HepG2 (cell line): ENCODE results near the gene PRKCZ. TPM values are rescaled to one million over a fixed set of nuclear protein-coding genes. Genes with fewer than 3 reads are reported as not detected.

Source experiments
- BRCA1 ChIP-seq: sonication (generic); formaldehyde crosslinking; IDR thresholded peaks from 2 replicates; pipeline ENCODE4 v1.4.0; 2020; ENCODE audit warnings: missing genetic modification reagents
- GABPA ChIP-seq, 2 experiments: IDR thresholded peaks; 2 replicates each; pipeline ENCODE4 v1.6.1; 2011 to 2016; ENCODE audit warnings: low read depth in 2 of 2, low read length in 1 of 2, missing biosample characterization in 1 of 2, missing genetic modification characterization in 1 of 2
- GABPB1 ChIP-seq: IDR thresholded peaks from 2 replicates; pipeline ENCODE4 v1.6.1; 2016; ENCODE audit warnings: mild to moderate bottlenecking, missing genetic modification reagents, moderate library complexity, missing compliant biosample characterization
- GATAD2A ChIP-seq: IDR thresholded peaks from 2 replicates; pipeline ENCODE4 v1.6.1; 2016
- NCOR1 ChIP-seq: fragments of 200-600 bp; sonication (generic); IDR thresholded peaks from 2 replicates; pipeline ENCODE4 v1.7.0; 2017; ENCODE audit warnings: antibody characterized with exemption, low read length, borderline replicate concordance
- NFE2L2 ChIP-seq: fragments of 150-350 bp; IDR thresholded peaks from 2 replicates; pipeline ENCODE4 v1.6.1; 2014; ENCODE audit warnings: low read length
- NR2F1 ChIP-seq, 2 experiments: fragments of 450-650 bp in 1 of 2; formaldehyde crosslinking in 1 of 2; IDR thresholded peaks; 2 replicates each; pipeline versions ENCODE4 v1.5.0 to v1.6.1; 2016 to 2020; ENCODE audit warnings: mild to moderate bottlenecking in 1 of 2, missing compliant biosample characterization in 1 of 2, missing genetic modification reagents in 1 of 2, moderate library complexity in 1 of 2
- PAWR ChIP-seq: sonication (generic); formaldehyde crosslinking; IDR thresholded peaks from 2 replicates; pipeline ENCODE4 v1.4.0; 2020; ENCODE audit warnings: missing genetic modification reagents, mild to moderate bottlenecking, borderline replicate concordance
- PHF21A ChIP-seq: sonication (generic); formaldehyde crosslinking; IDR thresholded peaks from 2 replicates; pipeline ENCODE4 v1.5.0; 2020; ENCODE audit warnings: mild to moderate bottlenecking, missing genetic modification reagents
- SAP130 ChIP-seq: IDR thresholded peaks from 2 replicates; pipeline ENCODE4 v1.6.1; 2016; ENCODE audit warnings: low read depth
- ZBTB8A ChIP-seq: sonication (generic); formaldehyde crosslinking; IDR thresholded peaks from 2 replicates; pipeline ENCODE4 v1.4.0; 2020; ENCODE audit warnings: mild to moderate bottlenecking, low read depth, missing genetic modification reagents, borderline replicate concordance
- ZNF180 ChIP-seq: sonication (generic); formaldehyde crosslinking; IDR thresholded peaks from 2 replicates; pipeline ENCODE4 v1.4.0; 2020; ENCODE audit warnings: low read depth, missing genetic modification reagents, borderline replicate concordance
- ZNF547 ChIP-seq: sonication (generic); formaldehyde crosslinking; IDR thresholded peaks from 2 replicates; pipeline ENCODE4 v1.5.1; 2020; ENCODE audit warnings: mild to moderate bottlenecking, missing genetic modification reagents
- ZNF616 ChIP-seq: sonication (generic); formaldehyde crosslinking; IDR thresholded peaks from 2 replicates; pipeline ENCODE4 v1.5.0; 2020; ENCODE audit warnings: low read depth, mild to moderate bottlenecking, missing genetic modification reagents
- ZNF878 ChIP-seq: sonication (generic); formaldehyde crosslinking; IDR thresholded peaks from 2 replicates; pipeline ENCODE4 v1.8.1; 2023; ENCODE audit warnings: mild to moderate bottlenecking, missing genetic modification reagents, moderate library complexity
- polyA plus RNA-seq, 8 experiments: library from polyadenylated mRNA; depleted of rRNA in 3 of 8; stranded (reverse) in 7 of 8; unstranded in 1 of 8; fragments of >200 nt; fragmentation: Illumina TruSeq in 4 of 8; extraction: Trizol in 4 of 8; gene quantifications; 2 replicates each; pipeline versions ENCODE4 v1.2.1 to v1.2.3, GENCODE V29; 2011 to 2016; ENCODE audit warnings: low read depth in 4 of 8, missing spikeins in 1 of 8, mixed read lengths in 1 of 8; ENCODE audit not compliant: insufficient read depth in 1 of 8
- total RNA-seq, 5 experiments: library from RNA; depleted of rRNA; stranded (reverse); fragments of >200 nt; fragmentation: Illumina TruSeq; extraction: Trizol; gene quantifications; 2 replicates each; pipeline ENCODE4 v1.2.3, GENCODE V29; 2016; ENCODE audit warnings: low read depth in 1 of 5
- TF ChIP-seq, protein P1 (sequence below): sonication (generic); formaldehyde crosslinking; IDR thresholded peaks from 2 replicates; pipeline ENCODE4 v1.4.0; 2020; ENCODE audit warnings: missing genetic modification reagents
- TF ChIP-seq, protein P2 (sequence below): fragments of 450-650 bp; IDR thresholded peaks from 2 replicates; pipeline ENCODE4 v1.6.1; 2017
- TF ChIP-seq, protein P3 (sequence below): sonication (generic); formaldehyde crosslinking; IDR thresholded peaks from 2 replicates; pipeline ENCODE4 v1.4.0; 2020; ENCODE audit warnings: mild to moderate bottlenecking, missing genetic modification reagents
- TF ChIP-seq, protein P4 (sequence below): sonication (generic); formaldehyde crosslinking; IDR thresholded peaks from 2 replicates; pipeline ENCODE4 v1.5.0; 2020; ENCODE audit warnings: mild to moderate bottlenecking, missing genetic modification reagents, moderate library complexity
- TF ChIP-seq, protein P5 (sequence below): sonication (generic); formaldehyde crosslinking; IDR thresholded peaks from 2 replicates; pipeline ENCODE4 v1.4.0; 2020; ENCODE audit warnings: missing genetic modification reagents, borderline replicate concordance

PRKCZ gene
- total and polyA plus RNA-seq, 2 of the 13 experiments (the other 11 are each of a cell fraction or from before 2014, with no cell fraction given) = 34.7 to 85.2 TPM

DNA sequence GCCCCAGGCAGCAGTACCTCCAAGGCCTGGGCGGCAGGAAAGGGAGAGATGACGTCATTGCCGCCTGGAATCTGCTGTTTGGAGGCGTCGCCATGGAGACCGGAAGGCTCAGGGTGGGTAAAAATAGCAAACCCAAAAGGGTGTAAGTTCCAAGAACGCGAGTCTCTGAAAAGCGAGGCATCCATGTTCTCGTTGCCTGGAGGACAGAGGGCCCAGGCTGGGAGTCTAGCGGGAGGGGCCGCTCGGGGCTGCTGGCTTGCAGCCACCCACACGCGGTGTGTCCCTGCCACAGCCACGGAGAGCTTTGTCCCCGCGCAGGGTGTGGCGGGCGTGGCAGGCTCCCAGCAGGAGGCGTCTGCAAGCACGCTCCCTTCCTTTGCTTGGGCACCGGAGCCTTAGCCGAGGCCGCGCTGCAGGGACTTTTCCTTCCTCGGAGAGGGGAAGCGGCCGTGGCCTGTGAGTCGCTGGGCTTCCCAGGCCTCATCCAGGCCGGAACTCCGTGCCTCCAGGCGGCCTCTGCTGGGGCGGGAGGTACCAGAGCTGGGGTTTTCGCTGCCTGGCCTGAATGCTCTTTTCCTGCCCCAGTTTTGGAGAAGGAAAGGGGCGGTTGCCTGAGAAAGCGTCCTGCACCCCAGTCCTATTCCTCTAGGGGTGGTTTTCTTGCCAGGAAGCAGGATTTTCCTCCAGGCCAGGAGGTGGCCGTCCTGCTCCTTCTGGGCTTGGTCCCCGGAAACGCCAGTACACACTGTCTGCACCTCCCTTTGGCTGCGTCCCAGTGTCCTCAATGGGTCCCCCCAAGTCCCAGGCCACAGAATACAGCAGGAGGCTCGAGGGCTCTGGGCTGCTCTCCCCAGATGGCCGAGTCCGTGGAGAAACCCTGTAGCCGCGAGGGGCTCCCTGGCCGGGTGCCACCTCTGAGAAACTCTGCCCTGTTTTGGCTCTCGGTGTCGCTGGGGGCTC is 162.6 kb downstream of the PRKCZ start (continued):
- TF ChIP-seq, protein P1, sequence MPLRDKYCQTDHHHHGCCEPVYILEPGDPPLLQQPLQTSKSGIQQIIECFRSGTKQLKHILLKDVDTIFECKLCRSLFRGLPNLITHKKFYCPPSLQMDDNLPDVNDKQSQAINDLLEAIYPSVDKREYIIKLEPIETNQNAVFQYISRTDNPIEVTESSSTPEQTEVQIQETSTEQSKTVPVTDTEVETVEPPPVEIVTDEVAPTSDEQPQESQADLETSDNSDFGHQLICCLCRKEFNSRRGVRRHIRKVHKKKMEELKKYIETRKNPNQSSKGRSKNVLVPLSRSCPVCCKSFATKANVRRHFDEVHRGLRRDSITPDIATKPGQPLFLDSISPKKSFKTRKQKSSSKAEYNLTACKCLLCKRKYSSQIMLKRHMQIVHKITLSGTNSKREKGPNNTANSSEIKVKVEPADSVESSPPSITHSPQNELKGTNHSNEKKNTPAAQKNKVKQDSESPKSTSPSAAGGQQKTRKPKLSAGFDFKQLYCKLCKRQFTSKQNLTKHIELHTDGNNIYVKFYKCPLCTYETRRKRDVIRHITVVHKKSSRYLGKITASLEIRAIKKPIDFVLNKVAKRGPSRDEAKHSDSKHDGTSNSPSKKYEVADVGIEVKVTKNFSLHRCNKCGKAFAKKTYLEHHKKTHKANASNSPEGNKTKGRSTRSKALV (CRISPR knock-in tag) = no peak
- TF ChIP-seq ZNF547 (CRISPR knock-in tag) = no peak
- TF ChIP-seq PAWR (CRISPR knock-in tag) = no peak
- peak; percentile 23; the same call in 1 of the 2 replicates for TF ChIP-seq SAP130 (CRISPR knock-in tag)
- no peak for TF ChIP-seq BRCA1 (CRISPR knock-in tag)
- peak; percentile 31; the same call in 1 of the 2 replicates for TF ChIP-seq GABPB1 (CRISPR knock-in tag)
- TF ChIP-seq NR2F1 (CRISPR knock-in tag; IDR thresholded peaks at IDR 0.05) = no peak
- TF ChIP-seq ZBTB8A (CRISPR knock-in tag) = no peak
- no peak for TF ChIP-seq ZNF616 (CRISPR knock-in tag)
- TF ChIP-seq NFE2L2 = no peak
- TF ChIP-seq, protein P2, sequence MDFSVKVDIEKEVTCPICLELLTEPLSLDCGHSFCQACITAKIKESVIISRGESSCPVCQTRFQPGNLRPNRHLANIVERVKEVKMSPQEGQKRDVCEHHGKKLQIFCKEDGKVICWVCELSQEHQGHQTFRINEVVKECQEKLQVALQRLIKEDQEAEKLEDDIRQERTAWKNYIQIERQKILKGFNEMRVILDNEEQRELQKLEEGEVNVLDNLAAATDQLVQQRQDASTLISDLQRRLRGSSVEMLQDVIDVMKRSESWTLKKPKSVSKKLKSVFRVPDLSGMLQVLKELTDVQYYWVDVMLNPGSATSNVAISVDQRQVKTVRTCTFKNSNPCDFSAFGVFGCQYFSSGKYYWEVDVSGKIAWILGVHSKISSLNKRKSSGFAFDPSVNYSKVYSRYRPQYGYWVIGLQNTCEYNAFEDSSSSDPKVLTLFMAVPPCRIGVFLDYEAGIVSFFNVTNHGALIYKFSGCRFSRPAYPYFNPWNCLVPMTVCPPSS = no peak
- no peak for TF ChIP-seq ZNF180 (CRISPR knock-in tag)
- TF ChIP-seq ZNF878 (CRISPR knock-in tag) = no peak
- no peak for TF ChIP-seq GABPA (IDR thresholded peaks at IDR 0.05; ENCODE audit: low read depth, low read length)
- 0 out of 2 replicates have a peak, but pooled peaks have one; percentile 14 for TF ChIP-seq GABPA (CRISPR knock-in tag; IDR thresholded peaks at IDR 0.05; ENCODE audit: low read depth)
- TF ChIP-seq, protein P3, sequence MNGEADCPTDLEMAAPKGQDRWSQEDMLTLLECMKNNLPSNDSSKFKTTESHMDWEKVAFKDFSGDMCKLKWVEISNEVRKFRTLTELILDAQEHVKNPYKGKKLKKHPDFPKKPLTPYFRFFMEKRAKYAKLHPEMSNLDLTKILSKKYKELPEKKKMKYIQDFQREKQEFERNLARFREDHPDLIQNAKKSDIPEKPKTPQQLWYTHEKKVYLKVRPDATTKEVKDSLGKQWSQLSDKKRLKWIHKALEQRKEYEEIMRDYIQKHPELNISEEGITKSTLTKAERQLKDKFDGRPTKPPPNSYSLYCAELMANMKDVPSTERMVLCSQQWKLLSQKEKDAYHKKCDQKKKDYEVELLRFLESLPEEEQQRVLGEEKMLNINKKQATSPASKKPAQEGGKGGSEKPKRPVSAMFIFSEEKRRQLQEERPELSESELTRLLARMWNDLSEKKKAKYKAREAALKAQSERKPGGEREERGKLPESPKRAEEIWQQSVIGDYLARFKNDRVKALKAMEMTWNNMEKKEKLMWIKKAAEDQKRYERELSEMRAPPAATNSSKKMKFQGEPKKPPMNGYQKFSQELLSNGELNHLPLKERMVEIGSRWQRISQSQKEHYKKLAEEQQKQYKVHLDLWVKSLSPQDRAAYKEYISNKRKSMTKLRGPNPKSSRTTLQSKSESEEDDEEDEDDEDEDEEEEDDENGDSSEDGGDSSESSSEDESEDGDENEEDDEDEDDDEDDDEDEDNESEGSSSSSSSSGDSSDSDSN (CRISPR knock-in tag) = peak; percentile 74
- TF ChIP-seq, protein P4, sequence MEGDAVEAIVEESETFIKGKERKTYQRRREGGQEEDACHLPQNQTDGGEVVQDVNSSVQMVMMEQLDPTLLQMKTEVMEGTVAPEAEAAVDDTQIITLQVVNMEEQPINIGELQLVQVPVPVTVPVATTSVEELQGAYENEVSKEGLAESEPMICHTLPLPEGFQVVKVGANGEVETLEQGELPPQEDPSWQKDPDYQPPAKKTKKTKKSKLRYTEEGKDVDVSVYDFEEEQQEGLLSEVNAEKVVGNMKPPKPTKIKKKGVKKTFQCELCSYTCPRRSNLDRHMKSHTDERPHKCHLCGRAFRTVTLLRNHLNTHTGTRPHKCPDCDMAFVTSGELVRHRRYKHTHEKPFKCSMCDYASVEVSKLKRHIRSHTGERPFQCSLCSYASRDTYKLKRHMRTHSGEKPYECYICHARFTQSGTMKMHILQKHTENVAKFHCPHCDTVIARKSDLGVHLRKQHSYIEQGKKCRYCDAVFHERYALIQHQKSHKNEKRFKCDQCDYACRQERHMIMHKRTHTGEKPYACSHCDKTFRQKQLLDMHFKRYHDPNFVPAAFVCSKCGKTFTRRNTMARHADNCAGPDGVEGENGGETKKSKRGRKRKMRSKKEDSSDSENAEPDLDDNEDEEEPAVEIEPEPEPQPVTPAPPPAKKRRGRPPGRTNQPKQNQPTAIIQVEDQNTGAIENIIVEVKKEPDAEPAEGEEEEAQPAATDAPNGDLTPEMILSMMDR (CRISPR knock-in tag) = peak; percentile 13; the same call in 1 of the 2 replicates
- no peak for TF ChIP-seq PHF21A (CRISPR knock-in tag)
- no peak for TF ChIP-seq NCOR1
- TF ChIP-seq, protein P5, sequence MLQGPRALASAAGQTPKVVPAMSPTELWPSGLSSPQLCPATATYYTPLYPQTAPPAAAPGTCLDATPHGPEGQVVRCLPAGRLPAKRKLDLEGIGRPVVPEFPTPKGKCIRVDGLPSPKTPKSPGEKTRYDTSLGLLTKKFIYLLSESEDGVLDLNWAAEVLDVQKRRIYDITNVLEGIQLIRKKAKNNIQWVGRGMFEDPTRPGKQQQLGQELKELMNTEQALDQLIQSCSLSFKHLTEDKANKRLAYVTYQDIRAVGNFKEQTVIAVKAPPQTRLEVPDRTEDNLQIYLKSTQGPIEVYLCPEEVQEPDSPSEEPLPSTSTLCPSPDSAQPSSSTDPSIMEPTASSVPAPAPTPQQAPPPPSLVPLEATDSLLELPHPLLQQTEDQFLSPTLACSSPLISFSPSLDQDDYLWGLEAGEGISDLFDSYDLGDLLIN (CRISPR knock-in tag) = no peak
- TF ChIP-seq GATAD2A (CRISPR knock-in tag) = peak; percentile 25; the same call in 1 of the 2 replicates
